OCI-LY7 (cell line): ENCODE results near the gene LIMK1.

Source experiments
- CTCF ChIP-seq: fragments of 200-600 bp; sonication (generic); conservative IDR thresholded peaks from 2 replicates; pipeline ENCODE4 v1.5.1; 2014; ENCODE audit warnings: mild to moderate bottlenecking, antibody characterized with exemption, low read length, moderate library complexity, mixed read lengths
- EZH2phosphoT487 ChIP-seq: fragments of 200-600 bp; sonication (generic); IDR thresholded peaks from 2 replicates; pipeline ENCODE4 v1.6.1; 2018; ENCODE audit warnings: low read depth, borderline replicate concordance, mild to moderate bottlenecking, mixed run types, antibody characterized with exemption, low read length, moderate library complexity, mixed read lengths

- TF ChIP-seq CTCF: no peak
- TF ChIP-seq EZH2phosphoT487: no peak
Observed at GRCh38 chr7:74083117-74083876, at the start of gene LIMK1.
